DLD1 (cell line): Measurements from ENCODE around the gene CDKAL1.
"Not testable (repeated sequence)": the region's sequence is repeated elsewhere in the genome, so short reads cannot be mapped to it uniquely, and the experiment has no call there.

Source experiments
- in situ Hi-C: cut with HindIII; loops from 2 replicates; pipeline ENCODE4 v1.10.0; 2017; ENCODE audit warnings: low sequenced_read_pairs

CDKAL1 gene

GRCh38 chr6:20632696-20633095 is 98.4 kb downstream of the CDKAL1 start:
- in situ Hi-C loops: no loop called here

GRCh38 chr6:20633566-20634340 is 99.5 kb downstream of the CDKAL1 start:
- in situ Hi-C loops: no loop called here

DNA sequence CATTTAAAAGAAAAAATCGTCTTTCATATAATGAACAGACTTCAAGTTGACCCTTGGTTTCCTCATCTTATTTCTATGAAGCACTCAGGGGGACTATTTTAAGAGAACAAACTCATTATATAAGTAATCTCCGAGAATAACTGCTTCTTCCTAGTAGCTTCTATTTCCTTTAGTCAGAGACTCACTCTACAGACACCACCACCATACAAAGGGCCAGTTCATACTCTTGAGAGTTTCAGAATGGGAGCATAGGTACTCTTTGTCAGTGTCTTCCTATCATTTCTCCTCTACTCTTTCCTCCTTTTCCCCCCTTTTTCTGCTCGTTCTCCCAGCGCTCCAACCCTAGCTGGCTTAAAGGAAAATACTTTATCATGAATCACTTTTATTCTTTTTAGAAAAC is 104.9 kb downstream of the CDKAL1 start:
- in situ Hi-C loops: no loop called here

- in situ Hi-C loops: no loop called here
Observed at GRCh38 chr6:20640181-20640580, 105.9 kb downstream of the CDKAL1 start.

DNA sequence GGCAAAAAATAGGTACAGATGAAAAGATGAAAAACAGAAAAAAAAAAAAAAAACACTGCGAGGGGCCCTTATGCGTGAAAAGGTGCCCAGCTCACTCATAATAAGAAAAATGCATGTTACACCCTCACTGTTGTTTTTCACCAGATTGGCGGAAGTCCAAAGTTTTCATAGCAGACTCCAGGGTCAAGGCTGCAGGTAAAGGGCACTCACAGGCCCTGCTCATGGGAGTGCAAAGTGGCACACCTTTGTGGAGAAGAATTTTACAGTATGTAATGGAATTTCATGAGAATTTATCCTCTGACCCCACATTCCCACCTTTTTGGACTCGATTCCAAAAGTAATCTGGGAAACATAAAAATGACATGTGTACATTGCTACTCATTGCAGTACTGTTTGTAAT is 108.2 kb downstream of the CDKAL1 start:
- in situ Hi-C loops: no loop called here

DNA sequence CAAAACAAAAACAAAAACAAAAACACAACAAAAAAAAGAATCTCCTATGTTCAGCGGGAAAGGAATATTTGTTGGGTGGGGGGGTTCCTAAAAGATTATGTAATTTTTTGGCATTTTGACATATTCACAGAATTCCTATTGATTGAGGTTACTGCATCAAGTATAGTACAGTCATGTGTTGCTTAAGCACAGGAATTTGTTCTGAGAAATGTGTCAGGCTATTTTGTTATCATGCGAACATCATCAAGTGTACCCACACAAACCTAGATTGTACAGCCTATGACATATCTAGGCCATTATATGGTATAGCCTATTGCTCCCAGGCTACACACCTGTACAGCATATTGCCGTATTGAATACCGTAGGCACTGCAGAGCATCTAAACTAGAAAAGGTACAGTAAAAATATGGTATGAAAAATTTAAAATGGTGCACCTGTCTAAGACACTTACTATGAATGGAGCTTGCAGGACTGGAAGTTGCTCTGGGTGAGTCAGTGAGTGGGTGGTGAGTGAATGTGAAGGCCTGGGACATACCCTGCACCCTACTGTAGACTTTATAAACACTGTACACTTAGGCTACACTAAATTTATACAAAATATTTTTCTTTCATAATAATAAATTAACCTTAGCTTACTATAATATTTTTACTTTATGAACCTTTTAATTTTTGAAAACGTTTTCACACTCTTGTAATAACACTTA is 110.6 kb downstream of the CDKAL1 start:
- in situ Hi-C loops: no loop called here

GRCh38 chr6:20645572-20645971 is 111.3 kb downstream of the CDKAL1 start:
- in situ Hi-C loops: not testable (repeated sequence)

GRCh38 chr6:20647585-20647984 is 113.3 kb downstream of the CDKAL1 start:
- in situ Hi-C loops: no loop called here

DNA sequence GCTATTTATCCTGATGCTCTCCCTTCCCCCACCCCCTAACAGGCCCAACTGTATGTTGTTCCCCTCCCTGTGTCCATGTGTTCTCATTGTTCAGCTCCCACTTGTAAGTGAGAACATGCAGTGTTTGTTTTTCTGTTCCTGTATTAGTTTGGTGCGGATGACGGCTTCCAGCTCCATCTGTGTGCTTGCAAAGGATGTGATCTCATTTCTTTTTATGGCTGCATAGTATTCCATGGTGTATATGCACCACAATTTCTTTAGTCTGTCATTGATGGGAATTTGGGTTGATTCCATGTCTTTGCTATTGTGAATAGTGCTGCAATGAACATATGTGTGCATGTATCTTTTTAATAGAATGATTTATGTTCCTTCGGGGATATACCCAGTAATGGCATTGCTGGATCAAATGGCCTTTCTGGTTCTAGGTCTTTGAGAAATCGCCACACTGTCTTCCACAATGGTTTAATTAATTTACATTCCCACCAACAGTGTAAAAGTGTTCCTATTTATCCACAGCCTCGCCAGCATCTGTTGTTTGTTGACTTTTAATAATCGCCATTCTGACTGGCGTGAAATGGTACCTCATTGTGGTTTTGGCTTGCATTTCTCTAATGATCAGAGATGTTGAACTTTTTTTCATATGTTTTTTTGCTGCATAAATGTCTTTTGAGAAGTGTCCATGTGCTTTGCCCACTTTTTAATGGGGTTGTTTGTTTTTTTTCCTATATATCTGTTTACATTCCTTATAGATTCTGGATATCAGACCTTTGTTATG is 115.6 kb downstream of the CDKAL1 start:
- in situ Hi-C loops: not testable (repeated sequence)

GRCh38 chr6:20652299-20653084 is 118.2 kb downstream of the CDKAL1 start:
- in situ Hi-C loops: no loop called here

- in situ Hi-C loops: no loop called here
Observed at GRCh38 chr6:20653085-20653479, 118.8 kb downstream of the CDKAL1 start.

GRCh38 chr6:20655317-20655716 is 121.1 kb downstream of the CDKAL1 start:
- in situ Hi-C loops: no loop called here

DNA sequence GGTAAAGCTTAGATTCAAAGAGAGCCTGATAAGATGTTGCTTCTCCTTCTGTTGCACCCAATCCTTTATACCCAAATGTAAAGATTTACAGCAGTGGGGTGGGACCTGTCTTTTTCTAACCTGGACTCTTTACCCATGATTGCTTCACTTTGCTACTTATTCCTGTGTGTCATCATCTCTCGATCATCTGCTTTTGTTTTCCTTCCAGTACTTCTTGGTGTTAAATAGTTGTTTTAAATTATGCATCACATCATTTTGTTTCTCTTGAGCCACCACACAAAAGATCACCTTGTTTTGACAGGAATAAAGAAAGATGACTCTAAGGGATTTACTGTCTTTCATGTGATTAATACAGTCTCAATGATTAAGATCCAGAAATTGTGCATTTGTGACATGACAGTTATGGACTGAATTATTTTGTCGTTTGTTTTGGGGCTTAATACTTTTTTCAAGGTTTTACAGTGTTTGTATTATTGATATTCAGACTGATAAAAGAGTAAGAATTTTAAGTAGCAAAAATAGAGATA is 123.1 kb downstream of the CDKAL1 start:
- in situ Hi-C loops: no loop called here

DNA sequence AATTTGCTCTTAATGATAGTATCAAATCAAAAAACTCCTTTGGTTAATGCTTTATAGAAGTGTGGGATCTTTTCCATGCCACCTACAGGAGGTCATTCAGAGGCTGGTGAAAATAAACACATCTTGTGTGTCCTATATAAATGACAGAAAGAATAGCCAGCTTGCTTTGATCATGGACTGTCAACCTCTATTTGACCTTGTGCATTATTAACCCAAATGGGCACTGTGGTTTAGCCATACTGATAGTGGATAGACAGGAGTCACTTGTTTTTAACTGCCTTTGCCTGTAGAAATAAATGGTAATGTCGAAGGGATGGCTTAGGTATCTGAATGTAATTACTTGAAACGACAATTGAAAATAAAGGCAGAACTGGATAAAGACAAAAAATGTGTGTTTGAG is 123.8 kb downstream of the CDKAL1 start:
- in situ Hi-C loops: no loop called here

GRCh38 chr6:20658516-20658915 is 124.3 kb downstream of the CDKAL1 start:
- in situ Hi-C loops: no loop called here

DNA sequence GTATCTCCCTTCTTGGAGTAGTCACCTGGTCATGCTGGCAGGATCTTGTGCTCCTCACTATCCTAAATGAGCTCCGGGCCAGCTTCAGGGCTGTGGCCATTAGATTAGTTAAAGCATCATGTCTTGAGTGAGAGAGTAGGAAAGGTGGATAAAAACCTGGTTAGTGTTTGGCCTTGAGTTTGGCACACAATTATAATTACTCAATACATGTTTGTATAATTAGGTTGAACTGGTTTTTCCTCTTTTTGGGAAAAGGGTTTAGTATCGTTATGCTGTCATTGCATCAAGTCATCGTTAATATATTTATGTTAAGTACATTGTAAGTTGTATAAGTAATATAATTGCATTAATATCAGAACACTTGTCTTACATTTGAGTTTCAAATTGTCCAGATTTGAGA is 126.3 kb downstream of the CDKAL1 start:
- in situ Hi-C loops: no loop called here

DNA sequence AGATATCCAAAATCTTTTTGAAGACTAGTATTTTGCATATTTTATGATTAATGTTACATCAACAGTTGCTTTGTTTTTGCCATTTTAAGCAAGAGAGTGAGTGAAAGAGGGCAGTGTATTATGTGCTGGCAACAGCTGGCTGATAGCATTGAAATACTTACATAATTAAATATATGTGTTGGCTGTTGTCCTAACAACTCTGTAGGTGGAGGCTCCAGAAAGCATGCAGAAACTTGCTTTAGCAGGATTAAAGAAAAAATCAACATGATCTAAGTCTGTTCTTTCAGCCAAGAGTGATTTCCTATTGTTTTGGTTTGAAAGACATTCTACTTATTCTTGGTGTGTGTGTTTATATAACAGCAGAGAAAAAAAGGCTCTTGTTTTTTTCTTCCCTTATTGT is 127.5 kb downstream of the CDKAL1 start:
- in situ Hi-C loops: no loop called here

DNA sequence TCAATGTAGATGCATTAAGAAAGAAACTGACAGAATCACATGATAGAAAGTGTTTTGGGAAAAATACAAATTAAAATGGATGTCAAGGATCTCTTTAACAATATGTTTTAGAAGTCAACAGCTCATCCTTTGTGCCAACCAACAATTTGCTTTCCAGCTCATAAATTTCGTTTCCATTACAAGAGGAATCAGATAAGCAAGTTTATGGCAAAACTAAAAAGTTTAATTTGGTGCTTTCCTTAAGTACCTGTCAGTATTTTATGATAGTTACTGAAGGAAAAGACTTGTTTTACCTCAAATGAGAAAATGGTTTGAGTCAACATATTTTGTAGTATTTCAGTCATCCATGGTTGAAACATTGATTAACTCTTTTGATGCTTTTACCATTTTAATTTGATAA is 130.0 kb downstream of the CDKAL1 start:
- in situ Hi-C loops: no loop called here

- in situ Hi-C loops: no loop called here
Observed at GRCh38 chr6:20665290-20665689, 131.0 kb downstream of the CDKAL1 start.

GRCh38 chr6:20669571-20670314 is 135.5 kb downstream of the CDKAL1 start:
- in situ Hi-C loops: no loop called here
